ENCODE measurements around the gene ADAMTS12.
"Not testable (repeated sequence)": the region's sequence is repeated elsewhere in the genome, so short reads cannot be mapped to it uniquely, and the experiment has no call there.

ADAMTS12 gene

DNA sequence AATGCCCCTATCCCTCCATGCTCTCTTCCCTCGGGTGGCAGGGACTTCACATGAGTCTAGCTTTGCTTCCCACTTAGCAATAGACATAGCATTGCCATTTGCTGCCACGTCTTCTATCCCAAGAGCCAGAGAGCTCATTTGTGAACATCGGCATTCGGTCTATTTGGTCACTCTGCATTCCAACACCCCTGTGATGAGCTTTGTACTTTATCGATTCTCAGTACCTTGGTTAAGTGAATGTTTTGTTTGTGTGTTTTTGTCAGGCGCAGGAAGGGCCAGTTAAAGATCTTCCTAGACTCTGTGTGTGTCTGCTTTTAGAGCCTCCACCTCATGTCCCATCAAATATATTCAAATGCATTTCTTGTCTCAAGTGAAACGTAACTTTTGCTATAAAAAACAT is 309.4 kb downstream of the ADAMTS12 start:
- DNase-seq (ENCODE audit: low read depth) = no peak

DNA sequence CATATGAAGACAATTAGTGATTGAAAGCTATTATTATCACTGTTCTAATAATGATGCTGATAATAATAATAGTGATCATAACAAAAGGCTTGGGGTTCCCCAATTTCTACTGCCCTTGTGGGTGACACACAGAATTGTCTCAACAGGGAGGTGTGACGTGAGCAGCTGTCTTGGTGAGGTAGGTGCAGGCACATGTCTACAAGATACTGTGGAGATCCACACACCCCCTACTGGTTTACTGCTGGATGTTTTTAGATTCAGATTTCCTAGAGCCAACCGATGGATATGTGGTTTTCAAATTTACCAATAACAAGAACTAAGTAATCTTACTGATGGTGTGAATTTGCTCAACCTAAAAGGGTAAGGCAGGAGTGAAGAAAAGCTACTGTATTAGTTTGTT is 312.0 kb downstream of the ADAMTS12 start:
- no peak for DNase-seq (ENCODE audit: low read depth)

DNA sequence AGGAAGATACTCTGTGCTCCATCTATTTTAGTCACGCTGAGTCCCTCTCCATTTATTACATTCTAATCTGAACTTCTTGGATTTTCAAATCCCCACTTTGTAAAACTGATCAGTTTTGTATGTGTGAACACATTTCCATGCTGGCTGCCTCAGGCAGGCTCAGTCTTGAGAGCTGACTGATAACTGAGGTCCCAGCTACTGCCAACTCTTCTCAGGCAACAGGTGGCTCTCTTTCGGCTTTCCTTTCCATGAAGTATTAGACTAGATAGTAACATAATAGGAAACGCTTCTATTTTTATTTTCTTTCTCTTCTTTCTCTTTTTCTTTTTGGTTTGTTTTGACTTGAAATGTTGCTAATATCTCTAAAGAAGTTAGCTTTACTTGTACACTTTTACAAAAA is 312.6 kb downstream of the ADAMTS12 start:
- DNase-seq (ENCODE audit: low read depth) = no peak

DNA sequence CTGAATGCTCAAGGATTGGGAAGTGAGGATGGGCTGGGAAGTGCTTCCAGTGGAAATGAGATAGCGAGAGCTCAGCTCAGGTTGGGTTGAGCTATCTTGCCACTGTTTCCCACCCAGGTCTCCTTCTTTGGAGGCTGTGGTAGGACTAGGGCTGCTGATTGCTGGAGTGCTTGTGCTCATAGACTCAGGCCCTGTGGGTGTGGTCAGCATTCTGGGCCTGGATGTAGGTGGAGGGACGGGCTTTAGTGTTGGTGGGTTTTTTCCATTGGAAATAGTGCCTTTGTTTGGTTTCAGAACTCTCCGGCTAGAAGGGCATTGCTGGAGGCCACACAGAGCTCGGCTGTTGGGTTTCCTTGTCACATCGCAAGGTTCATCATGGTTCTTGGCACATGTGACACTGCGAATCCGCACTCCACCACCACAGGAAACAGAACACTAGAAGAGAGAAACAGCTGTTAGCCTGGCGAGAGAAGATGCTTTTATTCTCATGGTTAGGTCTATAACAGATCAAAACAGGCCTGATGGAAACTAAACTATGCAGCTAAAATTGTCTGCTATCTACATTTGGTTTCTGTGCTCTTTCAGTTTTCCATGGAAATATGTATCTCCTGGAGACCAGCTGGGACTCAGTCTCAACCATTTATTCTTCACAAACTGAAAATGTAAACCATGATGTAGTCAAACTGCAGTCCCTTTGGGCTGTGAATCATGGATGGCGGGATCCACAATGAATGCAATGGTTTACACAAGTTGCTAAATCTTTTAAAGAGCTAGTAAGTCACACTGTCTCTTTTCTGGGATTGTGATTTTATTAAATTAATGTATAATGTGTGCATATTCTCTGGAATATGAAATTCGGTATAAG is 314.8 kb downstream of the ADAMTS12 start:
- no peak for DNase-seq (ENCODE audit: low read depth)

DNA sequence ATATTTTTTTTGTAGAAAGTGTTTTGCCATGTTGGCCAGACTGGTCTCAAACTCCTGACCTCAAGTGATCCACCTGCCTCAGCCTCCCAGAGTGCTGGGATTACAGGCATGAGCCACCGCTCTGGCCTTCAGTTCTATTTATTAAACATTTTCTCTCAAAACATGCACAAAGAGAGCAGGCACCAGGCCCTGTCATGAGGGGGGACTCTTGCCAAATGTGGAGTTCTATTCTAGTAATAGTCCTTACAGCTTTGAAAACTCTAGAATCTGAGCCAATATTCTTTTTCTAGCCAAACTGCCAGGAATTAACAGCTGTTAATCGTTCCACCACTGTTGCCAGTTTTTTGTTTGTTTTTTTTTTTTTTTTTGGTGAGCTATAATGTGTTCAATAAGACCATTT is 326.5 kb downstream of the ADAMTS12 start:
- DNase-seq (ENCODE audit: low read depth) = no peak

DNA sequence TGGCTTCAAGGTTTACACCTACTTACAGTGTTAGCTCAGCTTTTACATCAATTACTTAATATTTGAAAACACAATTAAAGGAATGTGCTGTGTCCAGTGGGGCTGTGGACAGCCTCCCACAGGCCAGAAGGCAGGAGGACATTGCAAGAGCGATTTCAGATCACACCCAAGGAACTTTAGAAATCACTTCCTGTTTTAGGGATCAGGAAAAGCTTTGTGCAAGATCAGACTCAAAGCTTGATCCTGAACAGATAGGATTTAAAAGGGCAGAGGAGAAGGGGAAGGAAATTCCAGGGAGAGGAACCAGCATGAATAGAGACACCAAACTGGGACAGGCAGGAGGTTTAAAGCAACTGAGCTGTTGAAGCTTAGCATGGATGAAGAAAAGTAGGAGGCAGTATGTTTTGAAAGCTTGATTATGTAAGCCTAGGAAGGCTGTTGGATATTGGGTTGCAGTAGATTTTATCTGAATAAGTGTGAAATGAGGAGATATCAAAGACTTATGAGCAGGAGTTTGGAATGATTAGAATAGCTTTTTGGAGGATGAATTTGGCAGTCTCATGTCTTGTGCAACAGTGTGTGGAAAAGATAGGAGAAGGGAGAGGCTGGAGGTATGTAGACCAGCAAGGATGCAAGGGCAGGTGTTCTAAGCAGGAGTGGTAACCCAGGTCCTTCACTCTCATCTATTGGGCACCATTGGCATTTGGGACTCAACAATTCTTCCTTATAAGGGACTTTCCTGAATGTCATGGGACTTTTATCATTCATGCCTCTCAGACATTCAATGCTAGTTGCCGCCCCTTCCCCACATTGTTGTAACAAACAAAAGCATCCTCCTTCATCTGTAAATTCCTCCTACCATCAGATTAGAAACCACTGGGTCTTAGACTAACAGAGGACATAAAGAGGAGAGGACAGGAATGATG is 327.5 kb downstream of the ADAMTS12 start:
- DNase-seq (ENCODE audit: low read depth) = no peak

DNA sequence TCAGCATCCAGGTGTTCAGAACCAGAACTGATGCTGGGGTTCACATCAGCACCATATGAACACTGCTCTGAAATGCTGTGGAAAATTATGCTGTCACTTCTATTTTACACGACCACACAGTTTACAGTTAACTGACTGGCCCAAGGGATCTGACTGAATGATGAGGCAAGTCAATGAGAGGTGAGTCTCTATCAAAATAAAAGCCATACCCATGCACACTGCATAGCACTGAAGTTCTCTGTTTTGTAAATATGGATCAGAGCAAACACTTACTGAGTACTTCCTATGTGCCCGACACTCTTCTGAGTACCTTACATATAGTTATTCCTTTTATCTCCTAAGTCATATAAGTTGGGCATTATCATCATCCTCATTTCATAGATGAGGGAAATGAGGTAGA is 328.3 kb downstream of the ADAMTS12 start:
- DNase-seq (ENCODE audit: low read depth) = no peak

DNA sequence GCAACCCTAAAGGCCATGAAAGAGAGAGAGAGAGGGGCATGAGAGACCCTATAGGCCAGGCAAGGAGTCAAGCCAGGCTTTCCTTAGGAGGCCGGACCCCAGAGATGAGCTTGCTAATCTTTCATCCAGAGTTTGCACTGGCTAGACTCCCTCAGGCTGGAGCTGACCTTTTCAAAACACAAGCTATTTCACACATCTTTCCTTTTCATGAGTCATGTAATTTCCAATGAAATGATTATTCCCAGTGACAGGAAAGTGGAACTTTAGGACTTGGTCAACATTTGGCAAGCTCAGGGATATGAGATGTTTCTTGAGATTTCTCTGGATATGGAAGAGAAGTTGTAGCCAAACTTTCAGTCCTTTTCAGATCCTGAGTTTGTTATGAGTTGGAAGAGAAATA is 333.3 kb downstream of the ADAMTS12 start:
- DNase-seq (ENCODE audit: low read depth) = no peak

DNA sequence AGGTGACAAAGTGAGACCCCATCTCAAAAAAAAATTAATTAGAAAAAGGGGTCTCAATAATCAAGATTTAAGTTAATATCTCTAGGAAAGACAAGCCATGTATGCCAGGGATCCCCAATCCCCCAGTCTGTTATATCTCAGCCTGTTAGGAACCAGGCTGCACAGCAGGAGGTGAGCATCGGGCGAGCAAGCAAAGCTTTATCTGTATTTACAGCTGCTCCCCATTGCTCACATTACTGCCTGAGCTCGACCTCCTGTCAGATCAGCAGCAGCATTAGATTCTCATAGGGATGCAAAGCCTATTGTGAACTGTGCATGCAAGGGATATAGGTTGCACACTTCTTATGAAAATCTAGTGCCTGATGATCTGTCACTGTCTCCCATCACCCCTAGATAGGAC is 334.2 kb downstream of the ADAMTS12 start:
- DNase-seq (ENCODE audit: low read depth) = no peak

DNA sequence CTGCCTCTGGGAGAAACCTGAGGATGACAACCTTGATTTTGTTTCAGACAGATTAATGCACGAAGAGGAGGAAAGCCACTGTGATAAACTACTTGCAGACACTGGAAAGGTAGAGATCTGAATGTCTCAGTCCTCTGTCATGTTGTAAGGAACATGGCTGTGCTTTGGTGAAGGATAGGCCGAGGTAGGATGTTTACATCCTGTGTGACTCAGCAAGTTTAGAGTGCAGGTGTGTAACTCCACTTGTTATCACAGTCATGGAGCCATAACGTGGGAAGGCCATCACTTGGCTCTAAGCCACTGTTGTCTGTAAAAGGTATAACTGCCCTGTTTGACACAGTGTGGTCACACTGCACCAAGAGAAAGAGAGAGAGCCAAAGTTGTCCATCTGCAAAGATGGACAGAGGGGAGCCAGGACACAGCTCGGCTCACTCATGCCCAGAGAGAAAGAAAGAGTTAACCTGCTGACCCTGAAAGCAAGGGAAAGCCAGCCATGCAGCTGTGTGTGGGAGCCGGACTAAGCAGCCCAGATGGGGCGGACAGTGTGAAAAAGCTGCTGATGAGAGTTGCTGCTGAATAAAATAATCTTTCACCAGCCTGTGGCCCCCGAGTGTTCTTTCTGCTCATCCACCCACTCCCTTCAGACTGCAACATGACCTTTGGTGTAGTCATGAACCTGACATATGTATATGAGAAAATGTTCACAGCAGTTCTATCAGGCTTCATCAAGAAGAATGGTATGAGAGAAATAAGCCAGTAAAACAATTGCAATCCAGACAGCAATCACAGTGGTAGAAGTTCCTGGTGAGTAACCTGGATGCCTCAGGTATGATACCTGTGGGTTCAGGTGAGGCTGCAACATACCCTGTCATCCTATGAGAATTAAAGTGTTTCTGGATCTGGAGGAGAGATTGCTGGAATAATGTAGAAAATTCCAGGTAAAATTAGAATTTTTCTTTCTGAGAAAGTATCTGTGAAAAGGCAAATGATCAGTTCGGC is 335.2 kb downstream of the ADAMTS12 start:
- no peak for DNase-seq (ENCODE audit: low read depth)

DNA sequence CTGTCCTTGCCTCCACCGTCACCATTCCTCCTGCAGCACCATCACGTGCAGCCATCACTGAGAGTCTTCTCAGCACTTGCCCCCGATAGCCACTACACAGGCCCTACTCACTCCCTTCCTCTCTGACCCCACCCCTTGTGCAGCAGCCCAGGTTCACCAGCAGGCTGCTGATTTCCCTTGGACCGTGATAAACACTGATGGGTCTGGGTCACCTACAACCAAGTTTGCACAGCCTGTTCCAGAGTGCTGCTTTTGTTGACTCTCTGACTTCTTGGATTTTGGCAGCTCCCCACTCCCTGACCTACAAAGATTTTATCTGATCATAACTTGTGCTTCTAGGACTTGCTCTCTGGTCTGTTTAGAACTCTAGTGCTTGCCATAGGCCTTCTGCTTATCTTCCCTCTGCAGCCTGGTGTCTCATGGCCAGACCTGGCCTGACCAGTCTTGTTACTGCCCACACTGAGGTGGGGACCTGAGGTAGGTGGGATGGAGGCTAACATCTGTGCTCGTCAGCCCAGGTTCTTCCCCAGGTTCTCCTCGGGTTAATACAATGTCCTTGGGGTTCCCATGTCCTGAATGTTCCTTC is 341.7 kb downstream of the ADAMTS12 start:
- DNase-seq (ENCODE audit: low read depth) = no peak

DNA sequence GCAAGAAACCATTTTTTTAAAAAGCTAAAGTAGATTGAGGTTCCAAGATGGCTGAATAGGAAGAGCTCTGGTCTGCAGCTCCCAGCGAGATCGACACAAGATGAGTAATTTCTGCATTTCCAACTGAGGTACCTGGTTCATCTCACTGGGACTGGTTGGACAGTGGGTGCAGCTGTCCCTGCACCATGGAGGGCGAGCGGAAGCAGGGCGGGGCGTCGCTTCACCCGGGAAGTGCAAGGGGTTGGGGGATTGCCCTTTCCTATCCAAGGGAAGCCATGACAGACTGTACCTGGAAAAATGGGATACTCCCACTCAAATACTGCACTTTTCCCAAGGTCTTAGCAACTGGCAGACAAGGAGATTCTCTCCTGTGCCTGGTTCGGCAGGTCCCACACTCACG is 352.0 kb downstream of the ADAMTS12 start:
- not testable (repeated sequence) for DNase-seq (ENCODE audit: low read depth)

DNA sequence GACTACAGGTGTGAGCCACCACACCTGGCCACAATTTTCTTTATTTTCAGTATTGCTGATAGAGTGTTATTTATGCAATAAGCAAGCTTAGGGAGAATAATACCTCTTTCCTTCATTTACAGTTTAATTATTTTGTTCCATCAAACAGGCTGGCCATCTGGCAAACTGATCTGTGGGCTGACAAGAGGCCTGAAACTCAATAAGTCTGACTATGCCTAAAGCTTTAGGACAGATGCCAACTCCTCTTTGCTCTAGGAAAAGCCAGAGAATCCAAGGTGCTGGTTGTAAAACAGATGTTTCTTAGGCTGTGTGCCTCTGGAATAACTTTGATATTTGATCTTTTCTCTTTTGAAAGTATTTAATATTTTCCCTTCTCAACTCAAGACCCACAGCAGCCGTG is 352.6 kb downstream of the ADAMTS12 start:
- no peak for DNase-seq (ENCODE audit: low read depth)

DNA sequence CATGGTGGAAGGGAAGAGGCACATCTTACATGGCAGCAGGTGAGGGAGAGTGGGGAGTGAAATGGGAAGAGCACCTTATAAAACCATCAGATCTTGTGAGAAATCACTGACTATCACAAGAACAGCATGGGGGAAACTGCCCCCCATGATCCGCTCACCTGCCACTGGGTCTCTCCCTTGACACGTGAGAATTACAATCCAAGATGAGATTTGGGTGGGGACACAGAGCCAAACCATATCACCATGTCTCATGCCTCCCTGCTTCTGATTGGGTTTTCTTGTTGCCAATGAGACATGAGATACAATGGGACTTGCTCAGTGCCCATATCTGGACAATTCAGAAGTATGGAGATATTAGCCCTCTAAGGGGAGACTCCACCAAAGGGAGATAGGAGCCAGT is 353.6 kb downstream of the ADAMTS12 start:
- no peak for DNase-seq (ENCODE audit: low read depth)

DNA sequence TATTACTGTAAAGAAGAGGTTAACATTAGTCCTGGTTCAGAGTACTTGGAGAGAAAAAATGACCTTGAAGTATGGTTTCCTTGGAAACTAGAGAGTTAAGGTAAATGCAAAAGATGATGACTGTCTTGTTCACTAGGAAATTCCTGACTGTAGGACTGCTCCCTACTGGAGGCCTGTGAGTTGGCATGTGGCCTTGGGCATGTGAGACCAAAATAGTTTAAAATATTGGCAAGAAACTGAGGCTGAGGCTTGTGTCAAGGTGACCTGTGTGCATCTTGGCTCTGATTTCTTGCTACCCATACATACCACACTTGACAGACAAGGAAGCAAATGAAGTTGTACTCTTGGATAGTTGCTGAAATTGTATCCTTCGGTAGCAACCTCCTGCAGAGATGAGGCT is 354.6 kb downstream of the ADAMTS12 start:
- no peak for DNase-seq (ENCODE audit: low read depth)

DNA sequence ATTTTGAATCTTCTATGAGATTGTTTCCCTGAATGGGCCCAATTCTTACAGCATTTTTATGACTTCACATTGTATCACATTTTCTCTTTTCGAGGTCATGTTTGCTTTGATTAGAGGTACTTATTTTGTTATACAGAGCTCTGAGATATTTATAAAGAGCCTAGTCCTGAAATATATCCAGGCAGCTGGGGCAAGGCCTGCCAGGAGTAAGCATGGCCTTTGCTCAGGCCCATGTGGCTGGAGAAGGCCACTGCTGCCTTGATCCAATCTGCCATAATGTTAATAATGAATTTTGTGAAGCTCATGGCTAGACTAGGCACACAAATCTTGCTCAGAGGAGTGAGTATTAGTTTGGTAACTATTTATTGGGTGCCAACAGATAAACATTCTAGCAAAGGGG is 355.0 kb downstream of the ADAMTS12 start:
- no peak for DNase-seq (ENCODE audit: low read depth)

DNA sequence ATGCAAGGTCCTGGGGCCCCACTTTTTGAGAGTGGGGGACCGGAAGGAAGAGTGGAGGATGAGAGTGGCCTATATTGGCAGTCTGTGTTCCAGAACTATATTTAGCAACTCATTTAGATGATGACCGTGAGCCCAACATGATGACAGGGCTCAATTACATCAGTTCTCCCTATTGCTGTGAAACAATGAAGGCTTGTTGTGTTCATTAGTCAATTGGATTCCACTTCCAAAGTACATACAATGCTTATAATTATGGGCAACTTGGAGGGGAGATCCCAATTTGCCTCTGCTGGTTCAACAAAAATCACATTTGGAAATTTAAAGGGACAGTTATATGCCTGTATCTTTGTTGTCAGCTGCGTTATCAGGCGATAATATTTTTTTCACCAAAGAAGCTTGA is 360.0 kb downstream of the ADAMTS12 start:
- DNase-seq (ENCODE audit: low read depth) = no peak

DNA sequence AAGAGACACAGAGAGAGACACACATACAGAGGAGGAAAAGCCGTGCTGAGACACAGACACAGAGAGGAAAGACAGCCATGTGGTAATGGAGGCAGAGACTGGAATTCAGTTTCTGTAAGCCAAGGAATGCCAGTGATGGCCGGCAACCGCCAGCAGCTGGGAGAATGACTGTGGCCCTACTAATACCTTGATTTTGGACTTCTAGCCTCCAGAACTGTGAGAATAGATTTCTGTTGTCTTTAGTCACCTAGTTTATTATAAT is 360.8 kb downstream of the ADAMTS12 start:
- no peak for DNase-seq (ENCODE audit: low read depth)

DNA sequence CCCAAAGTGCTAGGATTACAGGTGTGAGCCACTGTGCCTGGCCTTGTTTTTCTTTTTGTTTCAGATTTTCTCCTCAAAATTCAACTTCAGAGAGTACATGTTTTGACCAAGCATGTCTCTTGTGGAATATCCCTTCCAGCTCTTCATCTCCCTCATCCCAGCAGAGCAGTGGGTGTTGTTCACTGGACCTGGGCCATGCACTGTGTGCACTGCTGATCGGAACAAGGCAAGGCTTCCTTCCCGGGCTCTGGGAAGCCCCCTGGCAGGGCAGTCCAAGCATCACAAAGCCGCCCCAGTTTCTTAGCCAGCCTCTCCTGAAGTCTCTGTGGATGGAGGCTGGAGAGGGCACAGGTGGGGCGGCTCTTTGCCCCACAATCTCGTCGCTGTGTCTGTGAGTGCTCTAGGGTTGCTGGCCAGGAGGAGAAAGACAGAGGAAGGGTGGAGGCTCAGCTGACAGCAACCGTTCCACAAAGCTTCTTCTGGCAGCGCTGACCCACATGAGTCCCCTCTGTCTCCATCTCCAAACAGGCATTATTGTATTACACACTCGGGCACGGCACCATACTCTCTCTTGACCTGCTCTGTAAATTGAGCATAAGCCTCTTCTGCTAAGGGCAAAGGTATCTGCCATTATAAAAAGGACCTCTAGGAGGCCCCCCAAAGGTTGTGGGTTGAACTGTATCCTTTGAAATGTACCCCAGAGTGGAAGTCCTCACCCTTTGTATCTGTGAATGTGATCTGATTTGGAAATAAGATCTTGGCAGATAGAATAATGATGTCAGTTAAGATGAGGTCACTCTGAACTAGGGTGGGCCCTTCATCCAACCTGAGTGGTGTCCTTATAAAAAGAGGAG is 361.4 kb downstream of the ADAMTS12 start:
- no peak for DNase-seq (ENCODE audit: low read depth)

DNA sequence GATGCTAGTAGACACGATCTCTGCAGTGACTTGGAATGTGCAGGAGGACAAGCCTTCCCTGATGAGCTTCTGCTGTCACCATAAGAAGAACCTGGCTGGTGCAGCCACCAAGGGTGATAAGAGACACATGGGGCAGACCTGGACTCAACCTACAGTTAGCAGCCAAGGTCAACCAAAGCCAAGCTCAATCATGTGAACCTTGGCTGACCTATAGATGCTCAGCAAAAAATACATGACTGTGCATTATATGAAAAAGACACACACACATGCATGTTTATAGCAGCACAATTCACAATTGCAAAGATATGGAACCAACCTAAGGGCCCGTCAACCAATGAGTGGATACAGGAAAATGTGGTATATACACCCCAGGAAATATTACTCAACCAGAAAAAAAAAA is 364.1 kb downstream of the ADAMTS12 start:
- no peak for DNase-seq (ENCODE audit: low read depth)

DNA sequence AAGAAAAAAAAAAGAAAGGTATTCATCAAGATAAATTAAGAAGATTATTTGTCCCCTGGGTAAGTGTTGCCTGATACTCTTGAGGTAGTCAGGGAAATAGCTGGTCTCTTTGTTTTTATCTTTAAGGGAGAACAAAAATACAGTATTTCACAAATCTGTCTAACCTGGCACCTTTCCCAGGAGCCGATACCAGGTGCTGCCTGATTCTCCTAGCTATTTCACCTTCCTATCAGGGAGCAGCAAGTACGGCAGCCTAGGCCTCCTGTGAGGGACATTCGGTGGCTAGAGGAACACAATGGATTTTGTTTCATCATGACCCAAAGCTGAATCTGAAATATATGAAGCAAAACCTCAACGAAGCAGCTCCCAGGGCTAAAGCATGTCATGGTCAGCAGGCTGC is 365.0 kb downstream of the ADAMTS12 start:
- DNase-seq (ENCODE audit: low read depth) = no peak

All from T-helper 22 cell (primary cell).